SK-N-MC (cell line): Measurements from ENCODE around the gene SNX27.

Experiments
- EZH2 ChIP-seq: fragments of 200-600 bp; sonication (generic); IDR thresholded peaks from one replicate; pipeline ENCODE4 v1.6.1; 2017; ENCODE audit warnings: antibody characterized with exemption
- POLR2AphosphoS5 ChIP-seq: IDR thresholded peaks from 2 replicates; pipeline ENCODE4 v1.6.1; 2012; ENCODE audit warnings: mild to moderate bottlenecking, low read depth, low read length, borderline replicate concordance

DNA sequence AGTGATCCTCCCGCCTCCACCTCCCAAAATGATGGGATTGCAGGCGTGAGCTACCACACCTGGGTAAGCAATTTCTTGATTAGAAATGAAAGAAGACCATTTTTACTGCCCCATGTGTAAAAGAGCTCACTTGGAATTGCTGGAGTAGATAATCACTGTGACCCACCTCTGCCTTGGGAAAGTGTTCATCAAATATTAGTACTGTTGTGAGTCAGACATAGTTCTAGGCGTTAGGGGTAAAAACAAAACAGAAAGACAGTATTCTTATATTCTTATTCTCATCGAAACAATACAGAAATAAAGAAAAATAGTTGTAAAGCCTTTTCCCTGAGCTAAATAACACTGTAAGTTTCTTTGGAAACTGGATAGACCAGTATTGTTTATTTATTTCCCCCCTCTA lies 68.5 kb downstream of the SNX27 start:
- TF ChIP-seq POLR2AphosphoS5 (no peak), EZH2 (no peak)
